ENCODE data around the gene PRAMEF8. TPM values are rescaled to one million over a fixed set of nuclear protein-coding genes. Genes with fewer than 3 reads are reported as not detected.

PRAMEF8 gene
- total RNA-seq, 1 donor from 2014 or later = 0.48 TPM

Other genes with a start within 250 kb of the PRAMEF8 start
- not detected for gene PRAMEF27, start 228.6 kb downstream of the PRAMEF8 start, total RNA-seq (ENCODE audit: insufficient read depth, low replicate concordance)
- gene HNRNPCL3, start 224.4 kb downstream of the PRAMEF8 start, total RNA-seq (ENCODE audit: insufficient read depth, low replicate concordance) = 2.9 TPM
- gene PRAMEF25, start 214.4 kb downstream of the PRAMEF8 start, total RNA-seq (ENCODE audit: insufficient read depth, low replicate concordance) = not detected
- gene HNRNPCL2, start 168.3 kb downstream of the PRAMEF8 start, total RNA-seq (ENCODE audit: insufficient read depth, low replicate concordance) = 2.2 TPM
- gene PRAMEF26, start 129.1 kb downstream of the PRAMEF8 start, total RNA-seq (ENCODE audit: insufficient read depth, low replicate concordance) = not detected
- gene HNRNPCL4, start 119.5 kb downstream of the PRAMEF8 start, total RNA-seq (ENCODE audit: insufficient read depth, low replicate concordance) = not detected
- gene PRAMEF9, start 113.3 kb downstream of the PRAMEF8 start, total RNA-seq (ENCODE audit: insufficient read depth, low replicate concordance) = not detected
- gene PRAMEF13, start 83.7 kb downstream of the PRAMEF8 start, total RNA-seq (ENCODE audit: insufficient read depth, low replicate concordance) = not detected
- 1.4 TPM for gene PRAMEF18, start 59.0 kb downstream of the PRAMEF8 start, total RNA-seq (ENCODE audit: insufficient read depth, low replicate concordance)
- not detected for gene PRAMEF5, start 30.9 kb downstream of the PRAMEF8 start, total RNA-seq (ENCODE audit: insufficient read depth, low replicate concordance)
- gene PRAMEF33, start 18.4 kb upstream of the PRAMEF8 start, total RNA-seq (ENCODE audit: insufficient read depth, low replicate concordance) = not detected
- 0.48 TPM for gene PRAMEF15, start 30.4 kb upstream of the PRAMEF8 start, total RNA-seq (ENCODE audit: insufficient read depth, low replicate concordance)
- gene PRAMEF14, start 62.0 kb upstream of the PRAMEF8 start, total RNA-seq (ENCODE audit: insufficient read depth, low replicate concordance) = not detected
- gene PRAMEF19, start 86.8 kb upstream of the PRAMEF8 start, total RNA-seq (ENCODE audit: insufficient read depth, low replicate concordance) = not detected
- gene PRAMEF17, start 104.5 kb upstream of the PRAMEF8 start, total RNA-seq (ENCODE audit: insufficient read depth, low replicate concordance) = 1.9 TPM
- gene PRAMEF20, start 125.3 kb upstream of the PRAMEF8 start, total RNA-seq (ENCODE audit: insufficient read depth, low replicate concordance) = not detected
- not detected for gene LRRC38, start 228.9 kb upstream of the PRAMEF8 start, total RNA-seq (ENCODE audit: insufficient read depth, low replicate concordance)

All from umbilical cord (tissue), 1 donor.